TTC549 (cell line): Measurements from ENCODE around the gene ICOSLG.
"Not testable (repeated sequence)": the region's sequence is repeated elsewhere in the genome, so short reads cannot be mapped to it uniquely, and the experiment has no call there.

ENCODE experiments used
- FAIRE-seq: peaks from 2 replicates; lab custom pipeline; 2012; peaks lifted over from hg19 to GRCh38; lab: Jason Lieb, UNC

The ICOSLG gene

DNA sequence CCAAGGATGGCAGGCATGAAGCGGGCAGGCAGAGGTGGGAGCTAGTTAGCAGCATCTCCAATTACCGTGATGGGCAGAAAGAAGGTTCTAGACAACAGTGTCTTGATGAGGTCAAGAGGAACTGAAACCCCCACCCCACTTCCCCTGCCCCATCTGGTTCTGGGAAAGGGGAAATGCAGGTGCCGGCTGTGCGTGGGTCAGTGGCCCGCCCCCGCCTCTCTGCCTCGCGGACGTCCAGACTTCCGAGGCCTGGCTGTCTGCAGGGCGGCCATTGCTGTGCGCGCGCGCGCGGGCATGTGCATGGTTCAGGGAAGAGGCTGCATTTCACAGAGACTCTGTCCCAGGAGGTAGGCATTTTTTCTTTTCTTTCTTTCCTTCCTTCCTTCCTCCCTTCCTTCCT, 65.6 kb downstream of the ICOSLG start:
- not testable (repeated sequence) for FAIRE-seq
